NCI-H2196 treated with DMSO at 0.1 percent for 48 hours (cell line): Measurements from ENCODE around the gene NDUFS8.
A peak's percentile ranks its signal among the peaks of the same experiment; 100 is the strongest.
"Not testable (repeated sequence)": the region's sequence is repeated elsewhere in the genome, so short reads cannot be mapped to it uniquely, and the experiment has no call there.

Source experiments
- DNase-seq: peaks from one replicate; lab custom pipeline; 2025; ENCODE audit not compliant: unreplicated experiment; lab: John Stamatoyannopoulos, UW

NDUFS8 gene

DNA sequence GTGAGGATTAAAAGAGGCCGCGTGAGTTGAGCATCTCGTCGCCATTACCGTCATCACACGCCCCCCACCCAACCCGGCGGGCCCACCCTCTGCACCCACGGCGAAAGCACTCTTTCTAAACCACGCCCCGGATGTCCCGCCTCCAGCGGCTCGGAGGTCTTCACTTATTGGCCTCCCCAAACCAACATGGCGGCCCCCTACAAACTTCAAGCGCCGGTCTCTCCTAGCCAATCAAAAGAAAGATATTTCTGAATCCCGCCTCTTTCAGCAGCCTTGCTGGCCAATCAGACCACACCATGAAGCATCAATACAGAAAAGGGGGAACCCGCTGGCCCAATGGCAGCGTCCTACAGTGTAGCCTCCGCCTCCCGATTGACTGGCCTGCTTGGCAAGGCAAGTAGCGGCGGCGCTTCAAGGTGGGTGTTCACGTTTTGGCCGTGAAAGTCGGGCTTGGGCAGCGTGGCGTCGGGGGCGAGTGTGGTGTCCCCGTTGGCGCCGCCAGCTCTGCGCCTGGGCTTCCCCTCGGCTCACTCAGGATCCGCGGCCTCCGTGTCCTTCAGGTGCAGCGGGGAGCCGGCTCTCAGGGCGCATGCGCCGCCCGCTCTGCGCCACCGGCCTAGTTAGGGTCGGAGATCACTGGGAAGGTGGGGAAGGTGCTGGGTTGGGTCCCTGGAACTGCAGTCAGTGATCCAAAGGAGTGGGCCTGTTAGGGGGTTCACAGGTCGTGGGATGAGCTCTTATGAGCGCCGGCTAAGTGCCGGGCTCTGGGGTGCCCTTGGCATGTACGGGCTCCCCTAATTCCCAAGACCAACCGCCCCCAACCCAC is at the start of gene NDUFS8:
Gene NDUFS8, plus strand, starts transcription at position 364 of the 826 bp plus-strand sequence. CDS start 1,471 bp downstream, outside the sequence.
- DNase-seq, result peak; percentile 99

DNA sequence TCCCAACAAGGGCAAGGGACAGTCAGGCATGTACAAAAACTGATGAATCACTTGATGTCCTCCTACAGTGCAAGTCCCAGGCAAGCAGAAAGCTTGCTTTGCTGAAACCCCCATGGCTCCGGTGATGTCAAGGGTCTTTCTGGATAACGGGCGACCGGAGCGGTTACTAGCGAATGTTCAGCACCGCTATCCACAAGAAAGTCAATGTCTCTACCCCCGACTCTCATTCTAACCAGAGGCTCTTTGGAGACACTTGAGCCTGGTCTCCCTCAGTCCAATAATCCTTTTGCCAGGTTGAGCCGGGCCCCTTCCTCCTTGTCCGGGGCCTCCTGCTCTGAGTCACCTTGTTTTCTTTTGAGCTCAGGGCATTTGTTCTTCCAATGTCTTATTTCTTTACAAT is 49.3 kb upstream of the NDUFS8 start:
- DNase-seq, result not testable (repeated sequence)

- not testable (repeated sequence) for DNase-seq
Observed at GRCh38 chr11:67982255-67982857, 48.1 kb upstream of the NDUFS8 start.

- DNase-seq, result no peak
Observed at GRCh38 chr11:67983951-67984350, 46.5 kb upstream of the NDUFS8 start.

DNA sequence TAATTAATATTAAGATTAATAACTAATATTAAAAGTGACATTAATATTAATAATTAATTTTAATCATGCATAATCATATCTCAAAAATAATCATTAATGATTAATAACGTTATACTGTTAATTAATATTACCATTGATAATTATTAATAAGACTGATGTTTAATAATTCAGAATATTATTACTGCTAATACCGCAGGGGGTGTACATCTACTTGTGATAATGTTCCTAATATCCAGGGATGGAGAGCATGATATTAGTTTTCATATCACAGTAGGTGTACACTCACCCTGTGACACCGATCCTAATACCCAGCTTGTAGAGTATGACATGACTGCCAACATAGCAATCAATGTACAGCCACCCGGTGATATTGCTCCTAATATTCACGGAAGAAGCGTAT is 45.2 kb upstream of the NDUFS8 start:
- DNase-seq, result not testable (repeated sequence)

GRCh38 chr11:67990546-67991346 is 39.7 kb upstream of the NDUFS8 start:
- not testable (repeated sequence) for DNase-seq

DNA sequence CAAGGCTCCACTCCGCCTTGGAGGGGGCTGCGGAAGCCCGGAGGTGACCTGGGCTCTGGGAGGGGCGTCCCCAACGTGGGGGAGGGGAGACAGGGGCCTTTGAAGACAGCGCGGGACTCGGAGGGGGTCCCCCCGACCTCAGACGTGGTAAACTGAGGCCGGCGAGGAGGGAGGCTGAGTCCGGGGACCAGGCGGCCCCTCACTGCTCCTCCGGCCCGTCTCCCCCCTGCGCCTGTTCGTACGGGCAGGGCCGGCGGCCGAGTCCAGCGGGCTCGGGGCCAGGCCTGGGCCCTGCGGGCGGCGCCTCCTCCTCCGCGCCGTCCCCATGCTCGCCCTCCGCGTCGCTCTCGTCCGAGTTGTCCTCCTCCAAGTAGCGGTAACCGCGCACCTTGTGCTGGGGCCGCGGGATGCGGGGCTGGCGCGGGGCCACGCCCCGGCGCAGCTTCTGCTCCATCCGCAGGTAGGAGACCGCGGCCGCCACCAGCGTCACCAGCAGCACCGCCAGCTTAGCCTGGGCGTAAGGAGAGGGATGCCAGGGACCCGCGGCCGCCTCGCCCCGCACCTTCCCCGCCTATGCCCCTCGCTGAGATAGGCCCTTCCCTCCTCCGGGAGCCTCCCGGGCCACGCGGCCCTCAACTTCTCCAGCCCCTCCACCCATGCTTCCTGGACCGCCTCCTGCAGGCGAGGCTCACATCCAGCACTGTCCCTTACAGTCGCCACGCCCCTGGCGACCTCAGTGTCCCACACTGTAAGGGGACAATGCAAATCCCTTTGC is 38.9 kb upstream of the NDUFS8 start:
- not testable (repeated sequence) for DNase-seq

DNA sequence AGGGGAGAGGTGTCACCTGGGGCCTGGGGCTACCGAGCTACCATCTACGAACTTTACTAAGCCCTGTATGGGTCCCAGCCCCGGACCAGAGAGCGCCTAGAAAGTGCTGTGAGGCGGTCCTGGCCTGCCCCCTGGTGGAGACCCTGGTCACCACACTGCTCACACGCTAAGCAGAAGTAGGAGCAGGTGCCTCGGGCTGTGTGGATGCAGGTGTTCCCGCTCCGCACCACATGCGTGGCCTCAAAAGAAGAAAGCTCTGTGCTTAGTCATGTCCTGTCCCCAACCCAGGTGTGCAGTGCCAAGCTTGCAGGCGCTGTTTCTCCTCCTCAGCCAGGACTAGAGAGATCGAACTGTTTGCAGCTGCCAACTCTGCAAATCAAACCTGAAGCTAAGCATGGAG is 36.7 kb upstream of the NDUFS8 start:
- DNase-seq, result peak; percentile 36

DNA sequence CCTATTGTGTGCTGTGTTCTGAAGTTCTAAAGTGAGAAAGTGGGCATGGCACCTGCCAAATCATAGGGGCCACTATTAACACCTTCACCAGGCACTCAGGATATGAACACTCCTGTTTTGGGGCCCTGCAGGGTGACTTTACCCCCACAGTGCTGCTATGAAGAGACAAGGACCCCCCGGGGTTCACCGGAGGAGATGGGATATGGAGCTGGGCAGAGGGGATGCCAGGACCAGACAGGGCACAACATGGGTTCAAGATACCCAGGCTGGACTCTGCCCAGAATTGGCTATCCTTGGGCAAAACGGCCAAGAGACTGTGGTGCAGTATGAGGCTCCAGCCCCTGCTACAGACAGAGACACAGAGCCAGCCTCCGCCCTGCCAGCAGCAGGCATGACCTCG is 36.1 kb upstream of the NDUFS8 start:
- not testable (repeated sequence) for DNase-seq

DNA sequence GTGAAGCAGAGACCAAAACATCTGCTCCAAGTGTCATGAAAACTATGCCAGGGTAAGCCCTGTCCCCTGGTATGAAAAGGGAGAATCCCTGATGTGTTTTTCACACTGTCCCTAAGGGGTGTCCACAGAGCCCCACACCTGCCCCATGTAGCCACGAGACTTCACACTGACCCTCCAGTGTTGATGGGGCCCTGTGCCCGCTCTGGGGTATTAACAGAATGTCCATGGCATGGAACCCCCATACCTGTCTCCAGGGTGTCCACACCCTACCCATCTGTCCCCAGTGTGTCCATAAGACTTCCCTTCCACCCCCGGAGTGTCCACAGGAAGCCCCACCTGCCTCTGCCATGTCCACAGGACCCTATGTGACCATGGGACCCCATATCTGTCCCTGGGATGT is 35.4 kb upstream of the NDUFS8 start:
- not testable (repeated sequence) for DNase-seq

GRCh38 chr11:67995579-67995978 is 34.9 kb upstream of the NDUFS8 start:
- DNase-seq, result not testable (repeated sequence)

- no peak for DNase-seq
Observed at GRCh38 chr11:67996051-67996450, 34.4 kb upstream of the NDUFS8 start.

DNA sequence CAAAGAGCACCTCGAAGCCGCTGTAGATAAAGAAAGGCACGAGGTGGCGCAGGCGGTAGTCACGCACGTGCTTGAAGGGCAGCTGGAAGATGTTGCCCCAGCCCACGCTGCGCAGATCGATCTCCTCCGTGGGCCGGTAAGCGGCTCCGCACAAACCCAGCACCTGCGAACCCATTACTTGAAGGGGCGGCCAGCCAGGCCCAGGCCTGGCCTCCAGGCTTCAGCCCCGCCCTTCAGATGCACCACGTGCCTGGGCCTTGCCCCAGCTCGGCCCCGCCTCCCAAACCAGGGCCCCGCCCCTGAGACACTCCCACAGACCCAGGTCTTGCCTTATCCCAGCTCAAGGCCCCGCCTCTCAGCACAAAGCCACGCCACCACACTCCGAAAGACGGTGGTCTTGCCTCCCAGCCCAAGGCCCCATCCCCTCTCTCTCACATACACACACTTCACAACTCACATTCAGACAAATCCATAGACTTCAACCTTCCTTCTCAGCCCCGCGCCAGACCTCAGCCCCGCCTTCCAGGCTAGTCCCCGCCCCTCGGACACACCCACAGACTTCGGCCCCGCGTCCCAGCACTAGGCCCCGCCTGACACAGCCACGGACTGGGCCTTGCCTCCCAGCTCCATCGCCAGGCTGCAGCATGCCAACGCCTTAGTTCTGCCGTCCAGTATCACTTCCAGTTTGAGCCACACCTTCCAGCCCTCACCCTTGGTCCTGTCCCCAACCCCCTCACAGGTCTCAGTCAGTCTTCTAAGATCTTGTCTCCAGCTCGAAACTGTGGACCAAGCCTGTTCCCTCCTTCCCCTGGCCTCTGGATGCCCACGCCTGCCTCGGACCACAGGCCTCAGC is 33.6 kb upstream of the NDUFS8 start:
- no peak for DNase-seq

DNA sequence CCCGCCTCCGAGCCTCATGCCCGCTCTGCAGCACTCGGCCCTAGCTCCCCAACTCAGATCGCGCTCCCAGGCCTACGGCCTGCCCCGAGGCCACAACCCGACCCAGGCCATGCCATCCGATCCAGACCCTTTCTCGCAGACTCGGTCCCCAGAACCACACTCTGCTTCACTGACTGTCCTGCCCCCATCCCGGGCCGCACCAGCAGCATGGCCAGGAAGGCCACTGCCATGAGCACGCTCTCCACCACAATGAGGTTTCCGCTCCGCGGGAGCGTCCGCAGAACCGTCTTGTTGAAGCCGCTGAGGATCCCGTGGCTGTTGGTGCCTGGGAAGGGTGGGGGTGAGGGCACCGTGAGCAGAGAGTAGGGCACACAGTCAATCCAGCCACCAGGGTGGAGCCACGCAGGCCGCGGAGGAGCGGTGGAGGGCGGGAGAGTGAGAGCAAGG is 33.0 kb upstream of the NDUFS8 start:
- DNase-seq, result no peak

- no peak for DNase-seq
Observed at GRCh38 chr11:67998150-67999045, 32.1 kb upstream of the NDUFS8 start.

GRCh38 chr11:67999201-67999629 is 31.3 kb upstream of the NDUFS8 start:
- no peak for DNase-seq

DNA sequence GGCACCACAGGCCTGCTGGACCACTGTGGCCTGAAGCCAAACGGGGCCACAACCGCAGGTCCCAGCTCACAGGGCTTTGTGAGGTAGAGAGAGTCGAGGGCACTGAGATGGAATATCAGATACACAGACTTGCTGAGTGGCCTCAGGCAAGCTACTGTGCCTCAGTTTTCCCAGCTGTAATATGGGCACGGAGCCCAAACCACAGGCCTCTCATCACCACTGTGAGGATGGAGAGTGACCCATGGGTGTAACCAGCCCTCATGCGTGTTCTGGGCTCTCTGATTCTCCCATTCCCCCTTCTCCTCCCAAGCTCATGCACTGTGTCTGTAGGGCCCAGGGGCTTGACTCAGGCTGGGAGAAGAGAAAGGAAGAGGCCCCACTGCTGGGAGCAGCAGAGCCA is 30.8 kb upstream of the NDUFS8 start:
- DNase-seq, result no peak

DNA sequence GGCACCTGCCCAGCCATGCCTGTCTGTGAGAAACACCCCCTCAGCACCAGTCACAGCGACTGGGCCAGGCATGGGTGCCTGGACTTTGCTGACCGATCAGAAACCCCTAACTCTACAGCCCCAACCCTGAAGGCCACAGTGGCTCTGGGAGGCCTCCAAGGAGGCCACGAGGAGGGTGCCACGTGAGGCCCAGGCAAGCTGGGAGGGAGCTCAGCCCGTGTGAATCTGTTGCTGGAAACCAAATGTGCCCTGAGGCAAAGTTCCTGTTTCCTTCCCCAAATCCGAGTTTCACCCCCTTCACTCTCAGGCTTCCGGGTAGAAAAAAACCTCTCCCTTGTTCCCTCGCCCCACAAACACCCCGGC is 27.9 kb upstream of the NDUFS8 start:
- no peak for DNase-seq
